GM12878 (cell line): ENCODE results near the gene ZFP36. TPM values are rescaled to one million over a fixed set of nuclear protein-coding genes. Genes with fewer than 3 reads are reported as not detected.

ENCODE experiments used
- ATAC-seq: fragments of 200-7000 bp; cut with Tn5 transposase; 3 replicates; pipeline ENCODE4 v1.9.1; 2020; ENCODE audit warnings: mild to moderate bottlenecking, moderate library complexity
- BruUV-seq: library from RNA; stranded (reverse); fragments of 400-500 nt; replicated peaks from 2 replicates; lab custom pipeline; 2021; lab: Mats Ljungman, UMichigan
- CTCF ChIA-PET: fragments of 300-600 bp; sonication (Branson Sonifier 250); formaldehyde crosslinking; extraction: SDS; loops from one replicate; lab custom pipeline; 2021; ENCODE audit warnings: inconsistent platforms; lab: Yijun Ruan, JAX
- POLR2A ChIA-PET: fragments of 350-600 bp; formaldehyde crosslinking; extraction: SDS; loops from one replicate; lab custom pipeline; 2021; ENCODE audit warnings: inconsistent platforms; lab: Charles Lee
- RAD21 ChIA-PET: fragments of 300-600 bp; sonication (Branson Sonifier 250); formaldehyde crosslinking; loops from one replicate; lab custom pipeline; 2023; ENCODE audit warnings: antibody characterized with exemption; ENCODE audit not compliant: unreplicated experiment; lab: Charles Lee
- SMC1A ChIA-PET: fragments of 300-600 bp; sonication (Branson Sonifier 250); formaldehyde crosslinking; loops from one replicate; lab custom pipeline; 2023; ENCODE audit not compliant: unreplicated experiment, uncharacterized antibody; lab: Charles Lee
- DNase-seq: peaks from one replicate; pipeline ENCODE4 v3.0.0-alpha.2; 2011; ENCODE audit warnings: low read depth, low spot score
- FAIRE-seq: peaks from 3 replicates; lab custom pipeline; 2011; peaks lifted over from hg19 to GRCh38; lab: Jason Lieb, UNC
- H2AFZ ChIP-seq: 2 replicates; pipeline ENCODE4 v1.6.0; 2011; ENCODE audit warnings: low read depth, low read length, control low read depth; ENCODE audit not compliant: control insufficient read depth
- H3K27ac ChIP-seq: 2 replicates; pipeline ENCODE4 v1.5.1; 2011; ENCODE audit warnings: control low read depth; ENCODE audit not compliant: control insufficient read depth, insufficient read depth
- H3K27me3 ChIP-seq, 2 experiments: replicated peaks in 1 of 2; 2 replicates each; pipeline versions ENCODE4 v1.6.0 to v1.6.1; 2011; ENCODE audit warnings: low read length in 1 of 2; ENCODE audit not compliant: control insufficient read depth in 2 of 2, insufficient read depth in 2 of 2
- H3K36me3 ChIP-seq, 2 experiments: 2 replicates each; pipeline ENCODE4 v1.5.1; 2011; ENCODE audit warnings: low read length in 1 of 2; ENCODE audit not compliant: control insufficient read depth in 2 of 2, insufficient read depth in 2 of 2
- H3K4me1 ChIP-seq: 2 replicates; pipeline ENCODE4 v1.6.1; 2011; ENCODE audit warnings: mild to moderate bottlenecking, low read length, moderate library complexity, mixed read lengths; ENCODE audit not compliant: control insufficient read depth, insufficient read depth
- H3K4me2 ChIP-seq: 2 replicates; pipeline ENCODE4 v1.6.0; 2011; ENCODE audit warnings: control low read depth; ENCODE audit not compliant: control insufficient read depth, insufficient read depth
- H3K4me3 ChIP-seq: fragments of 200-600 bp; sonication (generic); 2 replicates; pipeline ENCODE4 v1.5.1; 2016
- H3K79me2 ChIP-seq: 2 replicates; pipeline ENCODE4 v1.6.0; 2011; ENCODE audit warnings: low read length; ENCODE audit not compliant: control insufficient read depth, insufficient read depth
- H3K9ac ChIP-seq: 2 replicates; pipeline ENCODE4 v1.8.0; 2011; ENCODE audit warnings: low read length, control low read depth, mixed read lengths; ENCODE audit not compliant: control insufficient read depth, insufficient read depth
- H3K9me3 ChIP-seq: replicated peaks from 3 replicates; pipeline ENCODE4 v1.5.1; 2011; ENCODE audit warnings: mild to moderate bottlenecking, low read length; ENCODE audit not compliant: control insufficient read depth, insufficient read depth
- H4K20me1 ChIP-seq: 2 replicates; pipeline ENCODE4 v1.6.0; 2011; ENCODE audit not compliant: control insufficient read depth, insufficient read depth
- CREB1 ChIP-seq: IDR thresholded peaks from 2 replicates; pipeline ENCODE4 v1.6.1; 2012; ENCODE audit warnings: low read depth, mild to moderate bottlenecking, inconsistent platforms
- HCFC1 ChIP-seq: fragments of 150-350 bp; IDR thresholded peaks from 2 replicates; pipeline ENCODE4 v1.6.1; 2014; ENCODE audit warnings: low read length
- IRF4 ChIP-seq: IDR thresholded peaks from 2 replicates; pipeline ENCODE4 v1.6.1; 2011; ENCODE audit warnings: low read depth, low read length
- NFIC ChIP-seq: IDR thresholded peaks from 2 replicates; pipeline ENCODE4 v1.6.1; 2012; ENCODE audit warnings: low read depth, mild to moderate bottlenecking, inconsistent platforms, low read length, moderate library complexity
- SIN3A ChIP-seq: IDR thresholded peaks from 2 replicates; pipeline ENCODE4 v1.6.1; 2012; ENCODE audit warnings: low read depth, low read length, improper control_type of control experiment
- whole genome bisulfite sequencing: methylation state at CpG from one replicate; pipeline ENCODE4 v1.1.6; 2016; ENCODE audit warnings: low lambda C conversion rate; ENCODE audit not compliant: insufficient replicate concordance, insufficient coverage; ENCODE audit errors: missing lambda C conversion rate; 5-methylcytosine and 5-hydroxymethylcytosine counted together
- in situ Hi-C: fragments of 300-500 bp; cut with MboI; formaldehyde crosslinking; loops from 9 replicates; pipeline ENCODE4 v1.14.3; 2018; ENCODE audit warnings: mixed read lengths
- intact Hi-C: fragments of 100-400 bp; cut with micrococcal nuclease; formaldehyde crosslinking; loops from one replicate; pipeline ENCODE4 v1.14.2; 2022; ENCODE audit not compliant: unreplicated experiment
- polyA plus RNA-seq, 11 experiments: library from polyadenylated mRNA; depleted of rRNA in 4 of 11; unstranded in 6 of 11; stranded (reverse) in 5 of 11; fragments of >200 nt; fragmentation: Nextera tagmentation in 4 of 11; fragmentation: Illumina TruSeq in 1 of 11; extraction: Ambion mirVana in 4 of 11; extraction: Trizol in 1 of 11; gene quantifications; 1 replicate in 1 of 11; 2 replicates in 10 of 11; pipeline versions ENCODE4 v1.2.1 to v1.2.3, GENCODE V29; 2011 to 2016; ENCODE audit warnings: inconsistent platforms in 2 of 11, missing spikeins in 2 of 11, low read depth in 1 of 11
- total RNA-seq, 4 experiments: library from RNA; depleted of rRNA in 3 of 4; stranded (reverse); fragments of >200 nt in 3 of 4; fragmentation: Illumina TruSeq in 1 of 4; extraction: Trizol in 1 of 4; gene quantifications; 2 replicates each; pipeline versions ENCODE4 v1.2.1 to v1.2.3, GENCODE V29; 2013 to 2021
- TF ChIP-seq, protein P1 (sequence below): fragments of 150-350 bp; IDR thresholded peaks from 2 replicates; pipeline ENCODE4 v1.6.1; 2014; ENCODE audit warnings: mild to moderate bottlenecking, low read depth, low read length
- TF ChIP-seq, protein P2 (sequence below): IDR thresholded peaks from 2 replicates; pipeline ENCODE4 v1.6.1; 2012; ENCODE audit warnings: low read length, inconsistent platforms

Gene ZFP36
- total and polyA plus RNA-seq, 10 of the 15 experiments (the other 5 are each of a cell fraction or from before 2014, with no cell fraction given): 5.3 to 55.0 (median 18.1) TPM

GRCh38 chr19:39417463-39418181, 11.0 kb downstream of the ZFP36 start:
- Histone ChIP-seq H3K4me2 (no peak overlapping the region), H3K36me3 (peaks cover 6 to 10% of the 10 kb centered on the region in 2 experiments; a peak in 3 of 4 replicates), H4K20me1 (no peaks in the 10 kb centered on the region), H3K79me2 (peaks cover 24% of the 10 kb centered on the region), H3K9ac (no peak overlapping the region), H3K27ac (no peak overlapping the region), H3K9me3 (no peaks in the 10 kb centered on the region), H3K27me3 (no peaks in the 10 kb centered on the region), H3K4me3 (no peak overlapping the region), H3K4me1 (no peaks in the 10 kb centered on the region), H2AFZ (no peak overlapping the region)
- intact Hi-C loops (loop anchor here (10.0 kb wide), 1 partner anchor 117 kb away; the partner anchor contains the start of gene EID2B), in situ Hi-C loops (no loop called here)
- ChIA-PET RAD21 (no interaction called here), CTCF (interaction anchor here (0.6 kb wide), 1 partner anchor 111 kb away, joined by 3 read pairs; no protein-coding TSS in a partner anchor), POLR2A (interaction anchor here (0.7 to 1.2 kb wide), 2 partner anchors 11 to 217 kb away, joined by 3 read pairs; no protein-coding TSS in a partner anchor), SMC1A (no interaction called here)
- ATAC-seq (no peak), FAIRE-seq (no peak), DNase-seq (no peak)
- WGBS: 97% methylated on average over 30 of the region's 30 CpGs
- TF ChIP-seq SIN3A: no peak
- no peak for TF ChIP-seq HCFC1
- no peak for TF ChIP-seq NFIC
- TF ChIP-seq, protein P1, sequence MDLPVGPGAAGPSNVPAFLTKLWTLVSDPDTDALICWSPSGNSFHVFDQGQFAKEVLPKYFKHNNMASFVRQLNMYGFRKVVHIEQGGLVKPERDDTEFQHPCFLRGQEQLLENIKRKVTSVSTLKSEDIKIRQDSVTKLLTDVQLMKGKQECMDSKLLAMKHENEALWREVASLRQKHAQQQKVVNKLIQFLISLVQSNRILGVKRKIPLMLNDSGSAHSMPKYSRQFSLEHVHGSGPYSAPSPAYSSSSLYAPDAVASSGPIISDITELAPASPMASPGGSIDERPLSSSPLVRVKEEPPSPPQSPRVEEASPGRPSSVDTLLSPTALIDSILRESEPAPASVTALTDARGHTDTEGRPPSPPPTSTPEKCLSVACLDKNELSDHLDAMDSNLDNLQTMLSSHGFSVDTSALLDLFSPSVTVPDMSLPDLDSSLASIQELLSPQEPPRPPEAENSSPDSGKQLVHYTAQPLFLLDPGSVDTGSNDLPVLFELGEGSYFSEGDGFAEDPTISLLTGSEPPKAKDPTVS: no peak
- no peak for TF ChIP-seq IRF4
- TF ChIP-seq, protein P2, sequence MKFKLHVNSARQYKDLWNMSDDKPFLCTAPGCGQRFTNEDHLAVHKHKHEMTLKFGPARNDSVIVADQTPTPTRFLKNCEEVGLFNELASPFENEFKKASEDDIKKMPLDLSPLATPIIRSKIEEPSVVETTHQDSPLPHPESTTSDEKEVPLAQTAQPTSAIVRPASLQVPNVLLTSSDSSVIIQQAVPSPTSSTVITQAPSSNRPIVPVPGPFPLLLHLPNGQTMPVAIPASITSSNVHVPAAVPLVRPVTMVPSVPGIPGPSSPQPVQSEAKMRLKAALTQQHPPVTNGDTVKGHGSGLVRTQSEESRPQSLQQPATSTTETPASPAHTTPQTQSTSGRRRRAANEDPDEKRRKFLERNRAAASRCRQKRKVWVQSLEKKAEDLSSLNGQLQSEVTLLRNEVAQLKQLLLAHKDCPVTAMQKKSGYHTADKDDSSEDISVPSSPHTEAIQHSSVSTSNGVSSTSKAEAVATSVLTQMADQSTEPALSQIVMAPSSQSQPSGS: no peak
- no peak for TF ChIP-seq CREB1
- BruUV-seq: no TSS peak
